Measurements from ENCODE around the gene CNGA4.
"Not testable (repeated sequence)": the region's sequence is repeated elsewhere in the genome, so short reads cannot be mapped to it uniquely, and the experiment has no call there.

The CNGA4 gene

GRCh38 chr11:6240139-6240538 is 1.2 kb downstream of the CNGA4 start:
- no peak for DNase-seq (ENCODE audit: low spot score in 2 of 2)
- ATAC-seq = no peak
- H3K36me3 Mint-ChIP-seq = no peaks in the 10 kb centered on the region
- H3K4me1 Mint-ChIP-seq = peaks cover 4% of the 10 kb centered on the region
- no peak overlapping the region for H3K27ac Mint-ChIP-seq
- H3K4me3 Mint-ChIP-seq = no peak overlapping the region
- no peaks in the 10 kb centered on the region for H3K9me3 Mint-ChIP-seq

GRCh38 chr11:6240781-6241180 is 1.9 kb downstream of the CNGA4 start:
- Mint-ChIP-seq H3K9me3 (no peaks in the 10 kb centered on the region), H3K27ac (no peak overlapping the region), H3K36me3 (no peaks in the 10 kb centered on the region), H3K4me3 (no peak overlapping the region), H3K4me1 (no peaks in the 10 kb centered on the region)
- no peak for ATAC-seq
- no peak for DNase-seq (ENCODE audit: low spot score in 2 of 2)

DNA sequence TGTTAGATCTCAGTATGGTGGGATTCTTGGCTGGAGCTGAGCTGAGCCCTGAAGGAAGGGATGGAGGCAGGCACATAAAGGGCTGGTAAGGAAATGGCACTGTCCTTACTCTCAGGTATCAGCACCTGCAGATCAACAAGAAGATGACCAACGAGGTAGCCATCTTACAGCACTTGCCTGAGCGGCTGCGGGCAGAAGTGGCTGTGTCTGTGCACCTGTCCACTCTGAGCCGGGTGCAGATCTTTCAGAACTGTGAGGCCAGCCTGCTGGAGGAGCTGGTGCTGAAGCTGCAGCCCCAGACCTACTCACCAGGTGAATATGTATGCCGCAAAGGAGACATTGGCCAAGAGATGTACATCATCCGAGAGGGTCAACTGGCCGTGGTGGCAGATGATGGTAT is 2.4 kb downstream of the CNGA4 start:
- DNase-seq (ENCODE audit: low spot score in 2 of 2) = no peak
- no peaks in the 10 kb centered on the region for H3K9me3 Mint-ChIP-seq
- H3K27ac Mint-ChIP-seq = no peak overlapping the region

GRCh38 chr11:6245536-6245935 is 6.6 kb downstream of the CNGA4 start:
- no peak for DNase-seq (ENCODE audit: low spot score in 2 of 2)
- Mint-ChIP-seq H3K27ac (no peak overlapping the region), H3K4me1 (no peaks in the 10 kb centered on the region), H3K4me3 (no peak overlapping the region), H3K9me3 (no peaks in the 10 kb centered on the region), H3K36me3 (no peaks in the 10 kb centered on the region)
- no peak for ATAC-seq

More for the DNA sequence above, 2.4 kb downstream of the CNGA4 start:
- Mint-ChIP-seq H3K36me3 (no peaks in the 10 kb centered on the region), H3K4me3 (no peak overlapping the region), H3K4me1 (no peaks in the 10 kb centered on the region)
- no peak for ATAC-seq

DNA sequence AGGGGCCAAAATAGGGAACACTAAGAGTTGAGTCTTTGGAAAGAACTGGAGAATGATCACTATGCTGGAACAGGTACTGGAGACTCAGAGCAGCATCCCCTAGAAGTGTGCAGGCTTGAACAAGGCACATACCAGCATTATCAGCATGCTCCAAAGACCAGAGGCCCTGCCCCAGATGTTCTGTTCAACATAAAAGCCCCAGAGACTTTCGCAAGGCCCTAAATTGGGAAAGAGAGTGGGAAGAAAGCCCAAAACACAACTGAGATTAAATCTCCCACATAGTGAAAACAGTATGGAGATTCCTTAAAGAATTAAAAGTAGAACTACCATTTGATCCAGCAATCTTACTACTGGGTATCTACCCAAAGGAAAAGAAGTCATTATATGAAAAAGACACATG is 9.4 kb downstream of the CNGA4 start:
- Mint-ChIP-seq H3K9me3 (no peaks in the 10 kb centered on the region), H3K4me3 (no peak overlapping the region), H3K4me1 (no peaks in the 10 kb centered on the region), H3K36me3 (no peaks in the 10 kb centered on the region), H3K27ac (no peak overlapping the region)
- DNase-seq (ENCODE audit: low spot score in 2 of 2) (no peak), ATAC-seq (no peak)

DNA sequence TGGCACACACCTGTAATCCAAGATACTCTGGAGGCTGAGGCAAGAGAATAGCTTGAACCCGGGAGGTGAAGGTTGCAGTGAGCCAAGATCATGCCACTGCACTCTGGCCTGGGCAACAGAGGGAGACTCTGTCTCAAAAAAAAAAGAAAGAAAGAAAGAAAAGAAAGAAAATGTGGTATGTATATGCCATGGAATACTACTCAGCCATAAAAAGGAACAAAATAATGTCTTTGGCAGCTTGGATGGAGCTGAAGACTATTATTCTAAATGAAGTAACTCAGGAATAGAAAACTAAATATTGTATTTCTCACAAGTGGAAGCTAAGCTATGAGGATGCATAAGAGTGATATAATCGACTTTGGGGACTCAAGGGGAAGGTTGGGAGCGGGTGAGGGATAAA is 10.0 kb downstream of the CNGA4 start:
- H3K4me3 Mint-ChIP-seq; H3K36me3 Mint-ChIP-seq; H3K27ac Mint-ChIP-seq; ATAC-seq; H3K4me1 Mint-ChIP-seq; H3K9me3 Mint-ChIP-seq; DNase-seq (ENCODE audit: low spot score in 2 of 2): not testable (repeated sequence)

DNA sequence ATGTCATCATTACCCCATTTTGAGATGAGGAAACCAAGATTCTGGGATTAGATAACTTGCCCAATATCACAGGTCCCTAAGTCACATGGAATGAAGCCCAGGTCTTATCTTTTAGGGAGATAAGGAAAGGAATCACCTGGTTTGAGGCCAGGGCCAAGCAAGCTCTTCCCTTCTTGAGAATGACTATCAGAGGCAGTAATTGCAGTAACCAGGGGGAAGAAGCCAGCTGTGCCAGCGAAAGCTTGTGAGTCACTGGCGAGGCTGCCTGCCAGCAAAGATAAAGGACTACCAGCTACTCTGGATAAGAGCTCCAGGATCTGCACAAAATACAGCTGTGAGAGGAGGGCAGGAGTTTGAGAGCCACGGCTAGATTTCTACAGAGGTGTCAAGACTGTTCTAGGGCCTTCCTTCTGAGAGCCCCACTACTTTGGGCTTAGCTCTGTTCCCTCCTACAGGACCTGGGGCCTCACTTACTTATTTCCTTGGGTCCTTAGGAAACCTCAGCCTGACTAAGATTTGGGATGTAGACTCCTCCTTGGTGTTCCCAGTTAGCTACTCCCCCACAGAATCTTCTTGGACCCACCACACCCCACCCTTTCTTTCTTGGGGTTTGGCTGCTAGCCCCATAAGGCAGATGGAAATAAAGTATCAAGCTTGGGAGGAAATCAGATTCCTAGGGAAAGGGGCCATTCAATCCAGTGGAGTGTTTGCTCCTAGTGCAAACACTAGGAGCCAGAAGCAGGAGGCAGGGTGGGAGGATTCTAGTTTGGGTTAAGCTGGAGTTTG is 11.1 kb downstream of the CNGA4 start:
- DNase-seq (ENCODE audit: low spot score in 2 of 2) = no peak
- Mint-ChIP-seq H3K9me3 (no peaks in the 10 kb centered on the region), H3K4me1 (no peaks in the 10 kb centered on the region), H3K36me3 (no peaks in the 10 kb centered on the region), H3K27ac (no peak overlapping the region), H3K4me3 (no peak overlapping the region)
- ATAC-seq = no peak

DNA sequence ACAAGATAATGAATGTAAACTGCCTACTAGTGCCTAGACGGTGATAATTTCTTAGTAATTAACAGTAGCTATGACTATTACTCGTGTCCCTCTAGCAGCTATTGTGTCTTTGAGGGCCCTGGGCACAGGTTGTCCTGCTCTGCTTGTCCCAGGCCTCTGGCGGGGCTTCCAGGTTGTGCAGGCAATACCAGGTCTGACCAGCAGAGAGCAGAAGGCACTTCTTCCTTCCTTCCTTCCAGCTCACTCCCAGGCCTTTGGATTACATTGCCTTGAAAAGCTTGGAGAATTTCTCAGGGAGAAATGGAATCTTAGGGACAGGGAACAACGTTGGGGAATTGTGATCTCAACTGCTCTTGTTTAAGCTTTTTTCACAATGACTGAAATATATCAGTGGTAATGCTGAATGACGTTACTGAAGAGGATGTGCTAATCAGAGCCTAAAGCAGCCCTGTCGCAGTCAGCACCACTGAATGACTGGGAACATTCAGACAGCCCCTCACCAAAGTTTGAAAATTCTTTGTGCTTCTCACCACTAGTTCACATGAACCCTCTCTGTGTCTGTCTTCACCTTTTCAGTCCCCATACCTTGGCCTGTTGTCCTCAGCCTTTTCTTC is 12.3 kb downstream of the CNGA4 start:
- Mint-ChIP-seq H3K27ac (no peak overlapping the region), H3K36me3 (no peaks in the 10 kb centered on the region), H3K4me3 (no peak overlapping the region), H3K4me1 (no peaks in the 10 kb centered on the region), H3K9me3 (no peaks in the 10 kb centered on the region)
- ATAC-seq (peak; percentile 75), DNase-seq (ENCODE audit: low spot score in 2 of 2) (peak; percentile 39 to 70)

- no peaks in the 10 kb centered on the region for H3K4me1 Mint-ChIP-seq
- H3K36me3 Mint-ChIP-seq = no peaks in the 10 kb centered on the region
- H3K9me3 Mint-ChIP-seq = no peaks in the 10 kb centered on the region
- ATAC-seq (no peak), DNase-seq (ENCODE audit: low spot score in 2 of 2) (peak in 1 of 2 donors; percentile 30)
- H3K4me3 Mint-ChIP-seq = no peak overlapping the region
- no peak overlapping the region for H3K27ac Mint-ChIP-seq
Observed at GRCh38 chr11:6251990-6252473, 13.1 kb downstream of the CNGA4 start.

DNA sequence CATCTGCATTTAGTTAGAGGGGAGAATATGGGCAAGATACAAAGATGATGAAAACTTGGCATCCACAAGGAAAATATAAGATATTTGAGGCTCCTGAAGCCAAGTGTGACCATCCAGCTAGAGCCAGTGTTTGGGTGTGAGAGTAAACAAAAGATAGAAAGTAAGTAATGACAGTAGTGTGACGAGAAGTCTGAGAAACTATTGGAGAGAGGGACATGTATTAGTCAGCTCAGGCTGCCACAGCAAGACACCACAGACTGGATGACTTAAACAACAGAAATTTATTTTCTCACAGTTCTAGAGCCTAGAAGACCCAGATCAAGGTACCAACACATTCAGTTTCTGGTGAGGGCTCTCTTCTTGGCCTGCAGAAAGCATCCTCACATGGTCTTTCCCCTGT is 14.3 kb downstream of the CNGA4 start:
- no peak overlapping the region for H3K4me3 Mint-ChIP-seq
- H3K4me1 Mint-ChIP-seq = no peaks in the 10 kb centered on the region

GRCh38 chr11:6258141-6258540 is 19.3 kb downstream of the CNGA4 start:
- ATAC-seq (no peak), DNase-seq (ENCODE audit: low spot score in 2 of 2) (no peak)
- Mint-ChIP-seq H3K36me3 (no peaks in the 10 kb centered on the region), H3K4me1 (no peaks in the 10 kb centered on the region), H3K9me3 (no peaks in the 10 kb centered on the region), H3K27ac (no peak overlapping the region), H3K4me3 (no peak overlapping the region)

More for the DNA sequence above, 14.3 kb downstream of the CNGA4 start:
- Mint-ChIP-seq H3K36me3 (no peaks in the 10 kb centered on the region), H3K27ac (no peak overlapping the region), H3K9me3 (no peaks in the 10 kb centered on the region)
- peak; percentile 87 for ATAC-seq
- DNase-seq (ENCODE audit: low spot score in 2 of 2) = peak in 1 of 2 donors; percentile 47

DNA sequence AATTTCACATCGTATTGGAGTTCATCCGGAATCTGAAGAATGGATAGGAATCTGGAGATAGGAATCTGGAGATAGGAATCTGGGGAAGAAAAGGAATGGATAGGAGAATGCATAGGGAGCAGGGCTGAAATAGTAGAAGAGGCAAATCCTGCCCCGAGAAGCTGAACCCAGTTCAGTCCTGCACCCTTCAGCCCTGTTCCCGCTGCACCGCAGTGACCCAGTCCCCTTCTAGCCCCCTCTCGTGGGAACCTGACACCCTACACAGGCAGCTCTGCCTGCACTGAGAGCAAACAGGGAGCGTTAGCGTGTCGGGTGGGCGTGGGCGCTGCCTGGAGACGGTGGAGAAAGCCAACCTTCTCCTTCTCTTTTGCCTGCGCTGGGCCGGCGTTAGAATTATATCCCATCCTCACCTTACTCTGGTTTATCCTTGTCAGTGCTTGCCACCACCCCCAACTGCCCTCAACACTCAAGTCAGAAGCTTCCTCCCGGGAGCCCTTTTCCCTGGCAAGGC is 19.7 kb downstream of the CNGA4 start:
- no peaks in the 10 kb centered on the region for H3K36me3 Mint-ChIP-seq
- H3K4me3 Mint-ChIP-seq = no peak overlapping the region
- H3K27ac Mint-ChIP-seq = no peak overlapping the region
- no peaks in the 10 kb centered on the region for H3K9me3 Mint-ChIP-seq
- DNase-seq (ENCODE audit: low spot score in 2 of 2) = no peak
- ATAC-seq = peak; percentile 27
- no peaks in the 10 kb centered on the region for H3K4me1 Mint-ChIP-seq

DNA sequence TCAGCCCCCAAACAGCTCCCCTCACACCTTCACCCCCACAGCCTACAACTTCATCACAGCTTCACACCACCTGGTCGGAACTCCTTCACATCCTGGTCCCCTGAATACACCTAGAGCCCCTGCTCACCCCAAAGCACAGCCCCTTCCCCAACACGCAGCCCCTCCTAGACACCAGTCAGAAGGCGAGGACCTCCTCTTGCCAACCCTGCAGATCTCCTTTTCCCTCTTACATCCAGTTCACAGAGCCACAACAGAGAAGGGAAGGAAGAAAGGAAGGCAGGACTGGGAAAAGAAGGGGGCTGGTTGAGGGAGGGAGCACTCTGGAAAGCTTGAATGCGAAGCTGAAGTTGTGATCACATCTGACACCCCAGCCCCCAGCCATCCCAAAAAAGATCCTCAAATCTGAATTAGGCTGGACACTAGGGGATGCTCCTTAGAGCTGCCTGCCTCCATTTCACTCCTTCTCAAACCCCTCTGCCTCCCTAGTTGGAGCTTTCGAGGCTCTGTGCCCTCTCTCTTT is 21.4 kb downstream of the CNGA4 start:
- no peak for ATAC-seq
- Mint-ChIP-seq H3K27ac (no peak overlapping the region), H3K4me1 (no peaks in the 10 kb centered on the region), H3K36me3 (no peaks in the 10 kb centered on the region), H3K9me3 (no peaks in the 10 kb centered on the region), H3K4me3 (no peak overlapping the region)
- DNase-seq (ENCODE audit: low spot score in 2 of 2) = no peak

GRCh38 chr11:6263662-6264061 is 24.8 kb downstream of the CNGA4 start:
- no peak overlapping the region for H3K27ac Mint-ChIP-seq
- DNase-seq (ENCODE audit: low spot score in 2 of 2) = no peak
- no peak overlapping the region for H3K4me3 Mint-ChIP-seq
- no peaks in the 10 kb centered on the region for H3K4me1 Mint-ChIP-seq
- H3K36me3 Mint-ChIP-seq = no peaks in the 10 kb centered on the region
- ATAC-seq = no peak
- H3K9me3 Mint-ChIP-seq = no peaks in the 10 kb centered on the region

DNA sequence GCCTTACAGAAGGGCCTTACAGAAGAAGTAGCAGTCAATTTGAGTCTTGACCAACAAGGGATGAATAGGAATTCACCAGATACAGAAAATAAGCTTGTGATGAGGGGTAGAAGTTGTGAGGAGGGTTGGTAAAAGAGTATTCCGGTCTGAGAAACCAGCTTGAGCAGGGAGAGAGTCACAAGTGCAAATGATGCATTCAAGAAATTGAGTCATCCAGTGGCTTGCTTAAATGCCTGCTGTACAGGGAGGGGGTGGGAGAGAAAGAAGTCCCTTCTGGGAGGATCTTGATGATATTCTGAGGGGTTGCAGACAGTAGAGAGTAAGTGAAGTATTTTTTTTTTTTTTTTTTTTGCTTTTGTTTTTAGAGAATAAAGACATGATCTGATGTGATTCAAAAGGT is 29.9 kb downstream of the CNGA4 start:
- Mint-ChIP-seq H3K27ac (no peak overlapping the region), H3K4me3 (no peak overlapping the region), H3K9me3 (no peaks in the 10 kb centered on the region), H3K36me3 (no peaks in the 10 kb centered on the region), H3K4me1 (no peaks in the 10 kb centered on the region)
- DNase-seq (ENCODE audit: low spot score in 2 of 2) = peak in 1 of 2 donors; percentile 4
- peak; percentile 48 for ATAC-seq

- Mint-ChIP-seq H3K27ac (no peak overlapping the region), H3K4me3 (no peak overlapping the region), H3K36me3 (no peaks in the 10 kb centered on the region), H3K9me3 (no peaks in the 10 kb centered on the region), H3K4me1 (no peaks in the 10 kb centered on the region)
- peak; percentile 49 for ATAC-seq
- peak in 1 of 2 donors; percentile 48 for DNase-seq (ENCODE audit: low spot score in 2 of 2)
Observed at GRCh38 chr11:6269994-6270393, 31.1 kb downstream of the CNGA4 start.
